Measurements from ENCODE around the gene TEC. TPM values are rescaled to one million over a fixed set of nuclear protein-coding genes. Genes with fewer than 3 reads are reported as not detected.

The TEC gene
- total and polyA plus RNA-seq, 9 of the 15 experiments (the other 6 are each of a cell fraction or from before 2014, with no cell fraction given): 5.3 to 14.7 (median 8.8) TPM

- peak; percentile 27; the same call in 1 of the 2 replicates for TF ChIP-seq REST (IDR thresholded peaks at IDR 0.05; ENCODE audit: borderline replicate concordance)
- no peak for TF ChIP-seq REST (CRISPR knock-in tag; IDR thresholded peaks at IDR 0.05; ENCODE audit: low read depth)
- TF ChIP-seq ZEB2 (IDR thresholded peaks at IDR 0.05): peak; percentile 45; the same call in 1 of the 2 replicates
- no peak for TF ChIP-seq BRF2 (IDR thresholded peaks at IDR 0.05; ENCODE audit: borderline replicate concordance, insufficient read depth, insufficient read length)
- TF ChIP-seq MXI1 (IDR thresholded peaks at IDR 0.05; ENCODE audit: low read depth, low read length): no peak
- TF ChIP-seq TBL1XR1 (IDR thresholded peaks at IDR 0.05; ENCODE audit: low read length in 2 of 2): 0 out of 4 replicates have a peak, but pooled peaks of 1 of the 2 experiments have one; percentile 10
- peak; percentile 10; the same call in 1 of the 2 replicates for TF ChIP-seq ATF7 (IDR thresholded peaks at IDR 0.05)
- TF ChIP-seq MBD2 (IDR thresholded peaks at IDR 0.05; ENCODE audit: borderline replicate concordance, low read depth): peak; percentile 43; the same call in 1 of the 2 replicates
- peak; percentile 54; the same call in 1 of the 2 replicates for TF ChIP-seq EGR1 (conservative IDR thresholded peaks at IDR 0.05)
- peak; percentile 79 for TF ChIP-seq SMAD1 (IDR thresholded peaks at IDR 0.05; ENCODE audit: low read depth, low read length, partially characterized antibody)
- no peak for TF ChIP-seq FOXM1 (IDR thresholded peaks at IDR 0.05; ENCODE audit: low read depth)
- no peak for TF ChIP-seq FOXM1 (CRISPR knock-in tag; IDR thresholded peaks at IDR 0.05; ENCODE audit: low read depth)
- 0 out of 2 replicates have a peak, but pooled peaks have one; percentile 43 for TF ChIP-seq HDAC8 (tag; IDR thresholded peaks at IDR 0.05)
- no peak for TF ChIP-seq GABPB1 (CRISPR knock-in tag; IDR thresholded peaks at IDR 0.05)
- peak in 1 of 2 experiments; percentile 69; a peak in 1 of 4 replicates for TF ChIP-seq KDM1A (IDR thresholded peaks at IDR 0.05)
- peak; percentile 76 for TF ChIP-seq GABPA (tag; conservative IDR thresholded peaks at IDR 0.05; ENCODE audit: low read depth)
- TF ChIP-seq ZNF280A (IDR thresholded peaks at IDR 0.05; ENCODE audit: low read depth, partially characterized antibody): no peak
Observed at GRCh38 chr4:48269861-48270522, 354 bp upstream of the TEC start (continued).

Measured in K562 (cell line).